SK-N-SH (cell line): Measurements from ENCODE around the gene ACER2. TPM values are rescaled to one million over a fixed set of nuclear protein-coding genes. Genes with fewer than 3 reads are reported as not detected.
"Not testable (repeated sequence)": the region's sequence is repeated elsewhere in the genome, so short reads cannot be mapped to it uniquely, and the experiment has no call there.

Source experiments
- CTCF ChIA-PET: fragments of 300-600, 350-600 bp; formaldehyde crosslinking; extraction: SDS; loops from one replicate; lab custom pipeline; 2021; lab: Yijun Ruan, JAX
- POLR2A ChIA-PET: fragments of 350-600 bp; sonication (Branson Sonifier 250); formaldehyde crosslinking; extraction: SDS; loops from one replicate; lab custom pipeline; 2020; ENCODE audit warnings: antibody characterized with exemption, inconsistent platforms; lab: Yijun Ruan, JAX
- DNase-seq: peaks from one replicate; pipeline ENCODE4 v3.0.0; 2012
- H2AFZ ChIP-seq: fragments of 200-600 bp; sonication (generic); 2 replicates; pipeline ENCODE4 v1.8.1; 2016; ENCODE audit warnings: antibody characterized with exemption, mild to moderate bottlenecking, low read depth
- H3F3A ChIP-seq: fragments of 200-600 bp; sonication (generic); replicated peaks from 2 replicates; pipeline ENCODE3; 2016; ENCODE audit warnings: antibody characterized with exemption, mild to moderate bottlenecking; ENCODE audit not compliant: insufficient read depth
- H3K27ac ChIP-seq, 2 experiments: fragments of 200-500 bp in 1 of 2; fragments of 200-600 bp in 1 of 2; sonication (Bioruptor generic) in 1 of 2; sonication (generic), shearing (Covaris generic) in 1 of 2; 2 replicates each; pipeline versions ENCODE4 v1.5.1 to v1.6.1; 2014 to 2016; ENCODE audit warnings: low read depth in 2 of 2, inconsistent platforms in 1 of 2, low read length in 1 of 2, mild to moderate bottlenecking in 1 of 2, mixed read lengths in 1 of 2
- H3K27me3 ChIP-seq: fragments of 200-600 bp; sonication (generic), shearing (Covaris generic); 2 replicates; pipeline ENCODE4 v1.6.1; 2016; ENCODE audit warnings: mixed run types; ENCODE audit not compliant: insufficient read depth
- H3K36me3 ChIP-seq, 2 experiments: fragments of 200-500 bp in 1 of 2; fragments of 200-600 bp in 1 of 2; sonication (Bioruptor generic) in 1 of 2; sonication (generic) in 1 of 2; replicated peaks in 1 of 2; 2 replicates each; pipeline versions ENCODE3 to v1.5.1; 2014 to 2016; ENCODE audit warnings: low read length in 1 of 2, mild to moderate bottlenecking in 1 of 2; ENCODE audit not compliant: insufficient read depth in 2 of 2, control insufficient read depth in 1 of 2
- H3K4me1 ChIP-seq, 2 experiments: fragments of 200-500 bp in 1 of 2; fragments of 200-600 bp in 1 of 2; sonication (Bioruptor generic) in 1 of 2; sonication (generic), shearing (Covaris generic) in 1 of 2; 2 replicates each; pipeline versions ENCODE4 v1.5.1 to v1.6.1; 2014 to 2016; ENCODE audit warnings: low read depth in 1 of 2, low read length in 1 of 2, mixed run types in 1 of 2; ENCODE audit not compliant: insufficient read depth in 2 of 2, control insufficient read depth in 1 of 2
- H3K4me2 ChIP-seq: fragments of 200-600 bp; sonication (generic), shearing (Covaris generic); 2 replicates; pipeline ENCODE4 v1.6.1; 2017; ENCODE audit warnings: mixed run types
- H3K4me3 ChIP-seq, 2 experiments: fragments of 200-500 bp in 1 of 2; fragments of 200-600 bp in 1 of 2; sonication (Bioruptor generic) in 1 of 2; sonication (generic), shearing (Covaris generic) in 1 of 2; 2 replicates each; pipeline versions ENCODE4 v1.5.1 to v1.8.1; 2014 to 2016; ENCODE audit warnings: low read depth in 2 of 2, inconsistent platforms in 1 of 2, low read length in 1 of 2, mild to moderate bottlenecking in 1 of 2, mixed read lengths in 1 of 2, moderate library complexity in 1 of 2
- H3K79me2 ChIP-seq: fragments of 200-600 bp; sonication (generic); 2 replicates; pipeline ENCODE4 v1.8.1; 2017; ENCODE audit warnings: mild to moderate bottlenecking; ENCODE audit not compliant: insufficient read depth
- H3K9ac ChIP-seq: fragments of 200-600 bp; sonication (generic); 2 replicates; pipeline ENCODE4 v1.6.1; 2017; ENCODE audit warnings: mixed run types
- H3K9me2 ChIP-seq: fragments of 200-600 bp; sonication (generic); 2 replicates; pipeline ENCODE4 v1.6.1; 2017; ENCODE audit warnings: mixed run types
- H3K9me3 ChIP-seq: fragments of 200-600 bp; sonication (generic); 2 replicates; pipeline ENCODE4 v1.6.1; 2017; ENCODE audit warnings: mixed run types, mild to moderate bottlenecking, moderate library complexity
- H4K20me1 ChIP-seq: fragments of 200-600 bp; sonication (generic); 2 replicates; pipeline ENCODE4 v1.6.1; 2017; ENCODE audit warnings: mild to moderate bottlenecking, mixed run types; ENCODE audit not compliant: insufficient read depth
- CHD2 ChIP-seq: fragments of 150-350 bp; IDR thresholded peaks from 2 replicates; pipeline ENCODE4 v1.6.1; 2018; ENCODE audit warnings: low read length; ENCODE audit not compliant: partially characterized antibody
- ELF1 ChIP-seq: IDR thresholded peaks from 2 replicates; pipeline ENCODE4 v1.4.0; 2012
- EZH2phosphoT487 ChIP-seq: fragments of 200-600 bp; sonication (generic); IDR thresholded peaks from 2 replicates; pipeline ENCODE4 v1.6.1; 2017; ENCODE audit warnings: low read depth, mixed run types, mild to moderate bottlenecking, antibody characterized with exemption, moderate library complexity, borderline replicate concordance
- GATA2 ChIP-seq: sonication (generic); formaldehyde crosslinking; IDR thresholded peaks from 2 replicates; pipeline ENCODE4 v1.5.0; 2020; ENCODE audit warnings: mild to moderate bottlenecking, missing genetic modification reagents
- NFIC ChIP-seq: IDR thresholded peaks from 2 replicates; pipeline ENCODE4 v1.4.0; 2012; ENCODE audit warnings: borderline replicate concordance
- NRF1 ChIP-seq: IDR thresholded peaks from 2 replicates; pipeline ENCODE4 v1.6.1; 2012; ENCODE audit warnings: low read depth, mild to moderate bottlenecking, low read length
- PBX3 ChIP-seq: IDR thresholded peaks from 2 replicates; pipeline ENCODE4; 2012
- POLR2AphosphoS5 ChIP-seq: IDR thresholded peaks from 2 replicates; pipeline ENCODE4 v1.6.1; 2012; ENCODE audit warnings: low read depth, low read length
- RFX5 ChIP-seq: IDR thresholded peaks from 2 replicates; pipeline ENCODE4 v1.6.1; 2012; ENCODE audit warnings: mild to moderate bottlenecking, improper control_type of control experiment, low read length
- SIN3A ChIP-seq: IDR thresholded peaks from 2 replicates; pipeline ENCODE4 v1.6.1; 2012; ENCODE audit warnings: low read depth, mild to moderate bottlenecking, low read length, moderate library complexity, borderline replicate concordance
- SMC3 ChIP-seq: IDR thresholded peaks from 2 replicates; pipeline ENCODE4 v1.6.1; 2012; ENCODE audit warnings: low read depth, low read length, improper control_type of control experiment
- TAF1 ChIP-seq: IDR thresholded peaks from 2 replicates; pipeline ENCODE4 v1.6.1; 2012; ENCODE audit warnings: low read depth, mild to moderate bottlenecking, low read length, moderate library complexity, borderline replicate concordance
- TCF12 ChIP-seq: IDR thresholded peaks from 2 replicates; pipeline ENCODE4 v1.4.0; 2012
- TEAD4 ChIP-seq: IDR thresholded peaks from 2 replicates; pipeline ENCODE4 v1.4.0; 2012; ENCODE audit warnings: mild to moderate bottlenecking, borderline replicate concordance; ENCODE audit not compliant: insufficient read depth
- YY1 ChIP-seq: IDR thresholded peaks from 2 replicates; pipeline ENCODE4 v1.4.0; 2012; ENCODE audit warnings: low read depth, mild to moderate bottlenecking
- WGBS: methylation state at CpG from one replicate; pipeline ENCODE4 v1.1.6; 2017; ENCODE audit warnings: low lambda C conversion rate; 5-methylcytosine and 5-hydroxymethylcytosine counted together
- polyA plus RNA-seq, 3 experiments: library from polyadenylated mRNA; depleted of rRNA; stranded (reverse); fragments of >200 nt; gene quantifications; 2 replicates each; pipeline ENCODE4 v1.2.3, GENCODE V29; 2012
- TF ChIP-seq, protein P1 (sequence below): fragments of 150-350 bp; IDR thresholded peaks from 2 replicates; pipeline ENCODE4 v1.6.1; 2017; ENCODE audit warnings: antibody characterized with exemption, low read length, low read depth, borderline replicate concordance

The ACER2 gene
- polyA plus RNA-seq, 1 of the 3 experiments (the other 2 are of a cell fraction), result 1.3 TPM

DNA sequence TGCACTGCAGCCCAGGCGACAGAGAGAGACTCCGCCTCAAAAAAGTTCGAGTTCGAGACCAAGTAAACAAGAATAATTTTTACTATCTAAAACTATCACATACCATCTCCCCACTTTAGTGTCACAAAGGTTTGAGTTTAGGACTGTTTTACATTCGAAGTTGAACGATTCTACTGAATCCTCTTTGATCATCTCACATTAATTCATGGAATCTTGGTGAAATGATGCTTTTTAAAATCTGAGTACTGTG lies 28.1 kb upstream of the ACER2 start:
- CTCF ChIA-PET, result interaction anchor here (1.2 to 1.9 kb wide), 2 partner anchors 76 to 84 kb away, joined by 4 read pairs; no protein-coding TSS in a partner anchor

GRCh38 chr9:19381656-19382055 lies 27.2 kb upstream of the ACER2 start:
- Histone ChIP-seq H3K9me2 (no peaks in the 10 kb centered on the region), H3F3A (peaks cover 43% of the 10 kb centered on the region), H3K4me3 (no peak overlapping the region), H3K27ac (no peak overlapping the region), H3K9ac (no peak overlapping the region), H2AFZ (no peak overlapping the region; the same call in 1 of the 2 replicates), H3K79me2 (peaks cover 42% of the 10 kb centered on the region), H3K4me1 (peaks cover 12 to 20% of the 10 kb centered on the region in 2 experiments; a peak in 3 of 4 replicates), H3K36me3 (peaks cover 29 to 30% of the 10 kb centered on the region in 2 experiments), H3K4me2 (no peak overlapping the region), H4K20me1 (peaks cover 28% of the 10 kb centered on the region), H3K9me3 (no peaks in the 10 kb centered on the region; the same call in 1 of the 2 replicates), H3K27me3 (no peaks in the 10 kb centered on the region)
- POLR2A ChIA-PET, result no interaction called here
- TF ChIP-seq EZH2phosphoT487, result no peak
- TF ChIP-seq ELF1, result no peak
- TF ChIP-seq YY1, result no peak
- no peak for TF ChIP-seq RFX5
- TF ChIP-seq GATA2, result no peak
- no peak for TF ChIP-seq SMC3
- no peak for TF ChIP-seq POLR2AphosphoS5
- no peak for TF ChIP-seq SIN3A
- no peak for TF ChIP-seq TCF12
- TF ChIP-seq, protein P1, sequence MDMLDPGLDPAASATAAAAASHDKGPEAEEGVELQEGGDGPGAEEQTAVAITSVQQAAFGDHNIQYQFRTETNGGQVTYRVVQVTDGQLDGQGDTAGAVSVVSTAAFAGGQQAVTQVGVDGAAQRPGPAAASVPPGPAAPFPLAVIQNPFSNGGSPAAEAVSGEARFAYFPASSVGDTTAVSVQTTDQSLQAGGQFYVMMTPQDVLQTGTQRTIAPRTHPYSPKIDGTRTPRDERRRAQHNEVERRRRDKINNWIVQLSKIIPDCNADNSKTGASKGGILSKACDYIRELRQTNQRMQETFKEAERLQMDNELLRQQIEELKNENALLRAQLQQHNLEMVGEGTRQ, result no peak
- TF ChIP-seq CHD2, result no peak
- no peak for TF ChIP-seq TAF1
- no peak for TF ChIP-seq NFIC
- TF ChIP-seq PBX3, result no peak
- CTCF ChIA-PET, result no interaction called here
- 98% methylated on average over 2 of the region's 2 CpGs for WGBS
- no peak for DNase-seq

More for the DNA sequence above, 28.1 kb upstream of the ACER2 start:
- 2% methylated on average over 6 of the region's 6 CpGs for WGBS
- Histone ChIP-seq H3K9me2 (no peaks in the 10 kb centered on the region), H3K4me1 (peaks cover 13 to 20% of the 10 kb centered on the region in 2 experiments), H3K36me3 (peaks cover 38 to 39% of the 10 kb centered on the region in 2 experiments), H3K27ac (peak overlapping the region; percentile 91 to 96), H3K9me3 (no peaks in the 10 kb centered on the region; the same call in 1 of the 2 replicates), H3K4me3 (peak overlapping the region; percentile 87 to 92), H2AFZ (peak overlapping the region; percentile 82), H3K79me2 (peaks cover 49% of the 10 kb centered on the region), H3K9ac (peak overlapping the region; percentile 95), H3K4me2 (peak overlapping the region; percentile 74), H3K27me3 (no peaks in the 10 kb centered on the region), H4K20me1 (peaks cover 37% of the 10 kb centered on the region), H3F3A (peaks cover 50% of the 10 kb centered on the region)
- POLR2A ChIA-PET, result interaction anchor here (1.1 to 1.5 kb wide), 5 partner anchors 10 to 332 kb away, joined by 3 to 8 read pairs (median 5); partner anchors contain the start of genes DENND4C and RRAGA
- no peak for DNase-seq
- TF ChIP-seq TEAD4 (no peak), NRF1 (no peak)

DNA sequence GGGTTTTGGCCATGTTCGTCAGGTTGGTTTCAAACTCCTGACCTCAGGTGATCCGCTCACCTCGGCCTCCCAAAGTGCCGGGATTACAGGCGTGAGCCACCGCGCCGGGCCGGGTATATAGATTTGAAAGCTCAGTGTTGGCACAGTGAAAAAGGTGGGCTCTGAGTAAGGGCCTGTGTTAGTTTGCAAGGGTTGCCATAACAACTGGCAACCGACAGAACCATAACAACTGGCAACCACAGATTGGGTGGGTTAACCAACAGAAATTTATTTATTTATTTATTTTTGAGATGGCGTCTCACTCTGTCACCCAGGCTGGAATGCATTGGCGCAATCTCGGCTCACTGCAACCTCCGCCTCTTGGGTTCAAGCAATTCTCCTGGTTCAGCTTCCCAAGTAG lies 23.6 kb upstream of the ACER2 start:
- H3K27me3 ChIP-seq, H3K9me3 ChIP-seq, DNase-seq, H3K79me2 ChIP-seq, H3K4me3 ChIP-seq, H4K20me1 ChIP-seq, H3K9me2 ChIP-seq, H3K4me2 ChIP-seq, H3K36me3 ChIP-seq, H3K27ac ChIP-seq, H2AFZ ChIP-seq, H3K4me1 ChIP-seq, H3K9ac ChIP-seq, POLR2A ChIA-PET: not testable (repeated sequence)
- H3F3A ChIP-seq, result peaks cover 22% of the 10 kb centered on the region
- 98% methylated on average over 14 of the region's 14 CpGs for WGBS
- CTCF ChIA-PET, result interaction anchor here (1.3 kb wide), 1 partner anchor 80 kb away, joined by 3 read pairs; no protein-coding TSS in a partner anchor
